GM18873 (cell line): Measurements from ENCODE around the gene GUCA2B.

Experiments used
- ATAC-seq: cut with Tn5 transposase; IDR thresholded peaks from one replicate; pipeline ENCODE4 v1.9.1; 2021; ENCODE audit warnings: mild to moderate bottlenecking, moderate library complexity, moderate number of reproducible peaks; ENCODE audit not compliant: unreplicated experiment, low FRiP score

GUCA2B gene

DNA sequence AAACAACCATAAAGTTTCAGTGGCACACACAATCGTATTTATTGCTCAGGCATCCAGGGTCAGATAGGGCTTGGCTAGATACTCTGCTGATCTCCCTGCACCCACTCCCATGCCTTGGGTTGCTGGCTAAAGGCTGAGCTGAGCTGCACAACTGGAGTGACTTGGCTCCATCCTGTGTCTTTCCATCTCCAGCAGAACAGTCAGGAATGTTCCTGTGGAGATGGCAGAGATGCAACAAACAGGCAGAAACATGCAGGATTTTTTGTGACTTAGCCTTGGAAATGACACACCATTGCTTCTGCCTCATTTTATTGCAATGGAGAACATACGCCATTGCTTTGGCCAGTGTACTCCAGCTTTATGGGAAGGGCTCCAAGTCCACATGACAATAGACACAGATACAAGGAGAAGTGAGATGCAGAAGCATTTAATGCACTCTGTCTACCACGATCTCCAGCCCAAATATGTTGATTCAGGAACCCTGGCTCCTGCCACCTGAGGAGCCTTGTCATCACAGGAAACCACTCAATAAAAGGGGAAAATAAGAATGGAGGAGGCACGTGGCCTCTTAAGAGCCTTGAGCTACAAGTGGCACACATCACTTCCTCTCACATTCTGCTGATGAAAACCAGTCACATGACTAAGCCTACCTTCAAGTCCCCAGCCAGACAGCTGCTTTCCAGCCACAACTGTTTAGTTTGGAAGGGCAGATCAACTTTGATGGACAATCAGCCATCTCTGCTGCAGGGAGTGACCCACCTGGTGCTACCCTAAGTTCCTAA lies 10.1 kb upstream of the GUCA2B start:
- no peak for ATAC-seq

DNA sequence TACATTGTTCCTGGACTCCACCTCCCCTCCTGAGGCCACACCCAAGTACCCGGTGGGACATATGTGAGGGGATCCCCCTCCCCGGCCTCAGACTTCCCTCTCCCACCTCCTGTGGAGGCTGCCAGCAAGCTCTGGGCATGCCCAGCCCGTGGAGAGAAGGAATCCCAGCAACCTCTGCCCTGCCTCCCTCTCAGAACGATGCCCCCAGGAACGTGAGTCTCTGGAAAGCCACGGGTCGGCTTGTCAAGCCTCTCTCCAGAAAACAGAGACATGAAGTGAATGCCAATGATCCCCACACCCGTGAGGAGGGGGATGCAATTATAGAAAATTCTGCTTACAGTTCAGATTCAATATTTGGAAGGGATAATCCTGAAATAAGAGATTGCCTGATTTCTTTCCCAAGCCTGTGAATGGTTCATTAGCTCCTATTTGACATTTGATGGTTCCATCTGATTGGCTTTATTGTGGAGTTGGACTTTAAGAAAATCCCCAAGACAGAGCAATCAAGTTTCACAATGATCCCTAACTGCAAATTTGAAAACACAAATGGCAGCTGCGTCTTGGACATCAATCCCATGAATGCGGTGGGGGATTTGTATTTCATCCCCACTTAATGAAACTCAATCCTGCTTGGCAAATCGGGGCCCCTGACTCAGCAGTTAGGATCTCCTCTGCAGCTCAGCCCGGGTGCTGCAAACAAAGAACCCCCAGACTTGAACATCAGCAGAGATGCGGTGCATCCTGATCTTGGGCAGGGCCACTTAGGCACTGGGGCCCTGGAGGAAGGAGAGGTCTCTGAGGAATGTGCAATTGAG lies 9.1 kb upstream of the GUCA2B start:
- no peak for ATAC-seq

DNA sequence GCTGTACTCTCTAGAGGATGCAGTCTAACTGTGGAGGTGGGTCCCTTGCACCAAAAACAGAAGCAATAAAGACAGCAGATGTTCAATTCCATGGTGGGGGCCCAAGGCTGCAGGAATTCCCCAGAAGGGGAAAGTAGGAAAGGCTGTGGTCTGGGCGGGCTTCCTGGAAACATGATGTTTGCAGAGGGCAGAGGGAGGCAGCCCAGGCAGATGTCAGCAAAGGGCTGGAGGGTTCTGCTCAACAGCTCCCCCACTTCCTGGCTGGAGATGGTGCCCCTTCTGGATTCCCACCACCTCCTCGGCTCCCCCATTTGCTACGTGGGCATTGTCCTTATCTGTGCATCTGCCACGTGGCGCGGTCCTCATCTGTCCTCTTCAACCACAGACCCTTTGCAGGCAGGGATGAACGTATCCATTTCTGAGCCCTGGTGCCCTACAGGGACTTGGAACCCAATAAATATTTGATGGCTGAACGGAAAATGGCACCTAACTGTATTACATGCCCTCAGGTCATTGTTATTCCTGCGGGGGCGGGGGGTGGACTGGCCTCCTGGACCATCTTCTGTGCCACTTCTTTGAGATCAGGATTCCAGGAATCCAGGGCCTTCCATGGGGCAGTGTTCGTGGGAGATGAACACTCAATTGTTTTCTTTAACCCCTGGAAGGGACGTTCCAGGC lies 8.4 kb upstream of the GUCA2B start:
- ATAC-seq, result no peak

DNA sequence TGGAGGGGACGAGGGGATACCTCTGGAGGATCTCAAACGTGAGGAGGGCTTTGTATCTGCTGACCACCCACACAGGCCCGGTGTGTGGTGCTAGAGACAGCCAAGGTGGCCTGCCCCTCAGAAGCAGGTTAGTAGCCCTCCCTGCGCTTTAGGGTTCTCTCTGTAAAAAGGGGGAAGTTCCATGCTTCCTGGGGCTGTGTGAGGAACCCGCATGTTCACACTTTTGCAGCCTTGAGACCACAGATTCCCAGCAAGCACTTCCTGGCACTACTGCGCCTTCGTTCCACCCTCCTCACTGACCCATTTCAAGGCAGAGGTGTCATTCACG lies 7.9 kb upstream of the GUCA2B start:
- no peak for ATAC-seq

DNA sequence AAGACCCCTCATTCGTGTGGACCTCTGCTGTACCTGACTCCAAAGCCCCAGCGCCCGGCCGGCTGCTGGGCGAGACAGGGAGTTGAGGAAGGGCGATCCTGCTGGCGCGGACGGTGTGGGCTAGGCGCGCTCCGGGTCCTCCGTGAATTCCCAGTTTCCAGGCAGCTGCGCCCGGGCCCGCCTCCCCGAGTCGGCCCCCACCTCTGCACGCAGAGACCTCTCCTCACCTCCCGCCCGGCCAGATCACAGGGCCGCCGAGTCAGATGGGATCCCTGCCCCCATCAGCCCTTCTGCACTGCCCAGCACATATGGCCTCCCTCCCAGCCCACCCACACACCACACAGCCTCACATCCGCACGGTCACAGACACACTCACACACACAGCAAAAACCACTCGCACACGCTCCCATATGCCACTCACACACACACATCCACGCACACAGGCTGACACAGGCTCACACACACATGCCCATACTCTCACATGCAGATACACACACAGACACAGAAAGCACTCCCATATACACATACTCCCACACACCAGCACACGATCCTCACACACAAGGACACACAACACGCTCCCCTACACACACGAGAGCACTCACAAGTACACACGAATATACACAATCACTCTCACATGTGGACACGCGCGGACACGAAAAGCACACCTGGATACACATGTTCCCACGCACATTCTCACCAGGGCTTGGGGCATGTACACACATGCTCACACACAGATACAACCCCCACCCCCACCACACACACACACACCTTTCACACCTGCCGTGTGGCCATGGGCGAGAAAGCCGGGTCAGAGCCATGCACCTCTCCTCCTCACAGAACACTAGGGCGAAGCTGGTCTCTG lies 7.2 kb upstream of the GUCA2B start:
- no peak for ATAC-seq

DNA sequence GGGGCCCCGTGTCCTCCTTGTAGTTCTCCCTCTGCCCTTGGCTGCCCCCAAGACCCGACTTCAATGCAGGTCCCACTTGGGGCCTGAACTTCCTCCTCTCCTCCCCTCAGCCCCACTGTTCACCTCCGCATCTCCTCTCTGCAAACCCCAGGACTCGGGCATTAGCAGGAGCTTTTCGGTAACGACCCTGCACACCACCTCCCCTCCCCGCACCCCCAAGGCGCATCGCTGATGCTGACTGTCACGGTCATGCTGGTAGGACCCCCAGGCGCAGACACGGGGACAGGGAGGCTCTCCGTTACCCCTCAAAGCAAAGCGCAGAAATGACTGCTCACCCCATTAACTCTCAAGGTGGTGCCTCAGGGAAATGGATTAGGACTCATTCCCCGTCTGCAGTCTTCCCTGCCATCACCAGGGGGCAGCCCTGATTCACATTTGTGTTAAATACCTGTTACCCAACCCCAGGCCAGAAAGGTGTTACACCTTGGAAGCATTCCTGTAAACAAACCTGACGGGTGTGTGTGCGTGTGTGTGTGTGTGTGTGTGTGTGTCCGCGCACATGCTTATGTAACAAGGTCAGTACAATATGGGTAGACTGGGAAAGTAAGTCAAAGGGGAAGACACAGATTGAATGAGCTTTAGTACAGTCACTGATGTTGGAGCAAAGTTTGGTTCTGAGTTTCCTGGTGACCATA lies 6.4 kb upstream of the GUCA2B start:
- no peak for ATAC-seq

DNA sequence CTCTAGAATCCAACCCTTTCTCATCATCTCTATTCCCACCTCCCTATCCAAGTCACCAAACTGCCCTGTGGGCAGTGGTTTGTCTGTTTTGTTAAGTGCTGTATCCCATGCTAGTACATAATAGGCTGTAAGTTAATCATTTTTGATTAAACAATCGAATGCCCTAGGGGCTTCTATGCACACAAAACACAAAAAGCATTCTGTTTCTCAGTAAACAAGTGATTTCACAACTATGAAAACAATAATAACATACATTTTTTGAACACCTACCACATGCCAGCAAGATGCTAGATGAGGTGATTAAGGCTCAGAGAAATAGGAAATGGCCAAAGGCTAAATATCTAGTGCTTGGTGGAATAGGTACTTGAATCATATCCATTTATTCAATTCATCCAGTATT lies 5.0 kb upstream of the GUCA2B start:
- no peak for ATAC-seq

DNA sequence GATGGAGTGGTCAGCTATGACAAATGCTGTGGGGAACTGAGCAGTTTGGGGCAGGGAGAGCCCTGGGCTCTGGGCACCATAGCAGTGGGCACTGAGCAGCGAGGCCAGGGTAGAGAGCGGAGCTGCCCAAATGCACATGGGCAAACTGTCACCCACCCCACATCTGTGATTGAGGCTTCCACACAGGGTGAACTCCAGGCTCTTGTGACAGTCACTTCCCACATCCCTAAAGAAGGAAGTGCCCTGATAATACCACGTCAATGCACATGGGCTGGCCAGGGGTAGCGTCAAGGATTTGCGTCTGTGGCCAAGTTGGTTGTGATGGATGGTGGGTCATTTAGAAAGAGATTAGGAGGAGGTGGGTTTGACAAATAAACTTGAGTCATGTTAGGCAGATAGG lies 2.6 kb upstream of the GUCA2B start:
- ATAC-seq, result no peak

DNA sequence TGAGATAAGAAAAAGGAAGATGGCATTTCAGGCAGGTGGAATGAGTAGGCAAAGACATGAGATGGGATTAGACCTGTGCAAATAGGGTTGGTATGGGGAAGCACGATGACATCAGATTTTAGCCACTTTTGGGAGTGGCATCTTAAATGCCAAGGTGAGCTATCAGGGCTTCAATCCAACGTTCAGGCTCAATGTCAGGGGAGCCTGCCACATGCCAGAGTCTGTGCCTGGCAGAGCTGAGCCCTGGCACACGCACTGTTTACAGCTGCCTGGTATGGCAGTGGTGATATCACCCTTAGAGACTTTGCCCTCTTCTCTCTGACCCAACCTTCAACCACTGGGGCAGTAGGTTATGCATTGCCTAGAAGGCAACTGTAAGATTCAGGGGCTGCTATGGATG lies 1.1 kb upstream of the GUCA2B start:
- ATAC-seq, result no peak

DNA sequence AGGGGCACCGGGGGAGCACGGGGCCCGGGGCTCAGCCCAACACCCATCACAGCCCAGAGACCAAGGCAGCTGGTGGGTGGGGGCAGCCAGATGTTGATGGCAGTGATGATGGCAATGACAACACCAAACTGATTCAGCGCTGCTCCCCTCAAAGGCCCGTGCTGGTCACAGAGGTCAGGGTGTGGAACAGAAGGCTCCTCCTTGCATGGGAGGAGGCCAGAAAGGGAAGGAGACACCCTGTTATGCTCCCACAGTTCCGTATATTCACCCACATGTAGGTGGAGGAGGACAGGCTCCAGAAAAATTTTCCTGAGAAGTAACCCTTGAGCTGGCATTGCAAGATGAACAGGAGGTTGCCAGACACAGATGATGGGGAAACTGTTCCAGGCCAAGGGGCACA lies 414 bp downstream of the GUCA2B start:
- ATAC-seq, result no peak

DNA sequence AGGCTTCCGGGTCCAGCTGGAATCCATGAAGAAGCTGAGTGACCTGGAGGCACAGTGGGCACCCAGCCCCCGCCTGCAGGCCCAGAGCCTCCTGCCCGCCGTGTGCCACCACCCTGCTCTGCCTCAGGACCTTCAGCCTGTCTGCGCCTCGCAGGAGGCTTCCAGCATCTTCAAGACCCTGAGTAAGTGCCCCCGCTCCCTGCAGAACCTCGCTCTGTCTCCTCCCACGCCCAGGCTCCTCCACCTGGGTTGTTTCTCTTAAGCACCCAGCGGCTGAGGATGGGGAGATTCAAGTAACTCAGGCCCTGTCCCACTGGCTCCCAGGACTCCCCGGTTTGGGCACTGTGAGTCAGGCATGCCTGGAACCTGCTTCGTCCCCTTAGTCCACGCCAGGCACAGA lies 1.5 kb downstream of the GUCA2B start:
- no peak for ATAC-seq

DNA sequence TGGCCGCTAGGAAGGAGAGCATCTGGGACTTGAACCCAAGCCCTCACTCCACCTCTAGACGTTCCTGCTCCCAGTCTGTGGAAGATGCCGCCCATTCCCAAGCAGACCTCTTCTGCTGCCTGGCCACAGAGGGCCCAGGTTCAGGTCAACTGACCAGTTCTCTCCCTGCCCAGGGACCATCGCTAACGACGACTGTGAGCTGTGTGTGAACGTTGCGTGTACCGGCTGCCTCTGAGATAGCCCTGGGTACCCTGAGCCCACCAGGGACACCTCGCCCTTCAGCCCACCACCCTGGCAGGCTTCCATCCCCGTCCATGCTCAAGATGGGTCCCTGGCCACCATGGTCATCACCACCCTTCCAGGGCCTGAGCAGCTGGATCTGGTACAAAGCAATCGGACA lies 2.2 kb downstream of the GUCA2B start:
- no peak for ATAC-seq

DNA sequence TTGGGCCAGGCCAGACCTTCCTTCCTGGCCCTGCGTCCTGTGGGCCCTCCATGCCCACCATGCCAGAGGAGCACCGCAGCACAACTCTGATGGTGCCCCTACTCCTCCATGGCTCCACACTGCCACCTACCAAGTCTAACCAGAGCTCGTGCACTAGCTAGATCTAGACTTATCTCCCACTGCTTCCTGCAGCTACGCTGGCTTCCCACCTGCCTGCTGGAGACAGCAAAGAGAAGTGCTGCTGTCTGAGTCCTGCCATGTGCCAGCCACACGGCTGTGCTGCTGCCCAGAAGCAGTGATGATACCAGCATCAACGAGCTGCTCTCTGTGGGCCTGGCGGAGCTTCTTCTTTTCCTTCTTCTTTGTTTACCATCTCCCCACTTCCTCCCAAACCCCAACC lies 4.5 kb downstream of the GUCA2B start:
- ATAC-seq, result no peak

DNA sequence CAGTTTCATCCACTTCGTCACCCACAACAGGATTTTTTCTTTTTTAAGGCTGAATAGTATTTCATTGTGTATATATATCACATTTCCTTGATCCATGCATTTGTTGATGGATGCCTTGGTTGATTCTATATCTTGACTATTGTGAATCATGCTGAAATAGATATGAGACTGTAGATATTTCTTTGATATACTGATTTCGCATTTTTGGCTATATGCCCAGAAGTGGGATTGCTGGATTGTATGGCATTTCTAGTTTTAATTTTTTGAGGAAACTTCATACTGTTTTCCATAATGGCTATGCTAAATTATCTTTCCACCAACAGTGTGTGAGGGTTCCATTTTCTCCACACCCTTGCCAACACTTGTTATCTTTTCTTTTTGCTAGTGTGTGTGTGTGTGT lies 5.0 kb downstream of the GUCA2B start:
- ATAC-seq, result no peak

DNA sequence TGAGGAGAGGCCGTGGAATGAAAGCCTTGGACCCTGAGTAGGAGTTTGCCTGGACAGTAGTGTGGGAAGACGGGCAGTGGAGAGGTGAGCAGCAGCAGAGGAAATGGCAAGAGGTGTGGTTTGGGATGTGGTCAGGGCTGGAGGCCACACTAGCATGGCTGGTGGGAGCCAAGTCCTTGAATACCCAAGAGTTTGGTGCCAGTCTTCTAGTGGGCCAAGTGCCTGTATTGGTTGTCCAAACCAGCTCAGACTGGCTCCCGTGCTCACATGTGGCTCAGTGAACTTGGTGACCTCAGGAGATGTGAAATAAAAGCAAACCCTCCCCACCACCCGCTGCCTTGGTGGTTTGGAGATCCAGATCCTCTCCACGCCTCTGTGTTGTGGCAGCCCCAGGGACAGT lies 9.0 kb downstream of the GUCA2B start:
- no peak for ATAC-seq

DNA sequence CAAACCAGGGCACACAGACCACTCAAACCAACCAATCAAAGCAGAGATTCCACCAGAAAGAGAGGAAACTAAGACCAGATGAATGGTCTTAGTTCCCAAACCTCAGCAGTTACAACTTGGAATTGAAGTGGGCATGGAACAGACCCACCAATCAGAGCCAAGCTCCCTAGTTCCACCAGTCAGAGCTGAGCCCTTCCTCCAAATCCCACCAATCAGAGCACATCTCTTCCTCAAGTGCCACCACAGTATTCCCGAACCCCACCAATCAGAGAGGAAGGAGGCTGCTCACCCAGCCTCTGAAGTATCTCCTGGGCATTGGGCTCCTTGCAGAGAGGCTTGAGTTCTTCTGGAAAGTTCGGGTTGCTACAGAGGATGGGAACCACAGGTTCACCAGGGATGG lies 9.9 kb downstream of the GUCA2B start:
- no peak for ATAC-seq

DNA sequence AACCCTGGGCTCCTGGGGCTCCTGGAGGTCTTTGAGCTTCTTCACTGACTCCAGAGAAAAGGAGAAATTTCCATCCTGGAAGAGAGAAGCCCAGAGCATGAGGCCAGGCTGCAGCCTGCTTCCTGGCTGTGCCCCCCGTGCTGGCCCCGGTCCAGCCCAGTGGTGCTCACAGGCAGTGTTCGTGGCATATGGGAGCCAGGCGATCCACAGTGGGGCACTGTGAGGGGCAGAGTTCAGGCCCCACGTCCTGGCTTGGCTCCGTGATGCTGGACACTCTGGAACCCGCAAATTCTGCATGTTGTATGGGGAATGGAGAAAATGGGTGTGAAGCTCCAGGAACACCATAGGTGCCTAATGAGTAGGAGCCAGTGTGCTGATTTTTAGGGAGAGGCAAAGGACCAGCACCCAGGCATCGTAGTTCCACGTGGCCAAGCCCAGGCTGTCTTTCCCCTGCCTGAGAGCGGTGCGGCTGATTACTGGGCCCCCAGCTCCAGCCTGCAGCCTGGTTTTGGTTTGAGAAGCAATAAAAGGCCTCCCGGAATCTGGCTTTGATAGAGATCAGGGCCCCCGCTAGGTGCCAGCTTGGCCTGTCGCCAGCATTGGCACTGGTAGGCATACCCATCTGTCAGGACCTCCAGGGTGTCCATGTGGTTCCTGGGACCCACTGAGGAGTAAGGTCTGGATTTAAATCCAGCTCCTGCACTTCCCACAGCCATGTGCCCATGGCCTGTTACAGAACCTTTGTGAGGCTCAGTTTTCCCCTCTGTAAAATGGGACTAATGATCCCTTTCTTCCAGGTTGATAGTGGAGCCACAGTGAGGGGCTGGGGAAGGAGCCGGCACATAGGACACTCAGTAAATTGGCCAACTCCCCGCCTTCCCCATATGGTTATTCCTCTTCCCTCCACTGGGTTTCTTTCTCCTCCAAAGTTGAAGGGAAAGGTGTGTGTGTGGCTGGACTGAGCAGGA lies 10.6 kb downstream of the GUCA2B start:
- no peak for ATAC-seq

DNA sequence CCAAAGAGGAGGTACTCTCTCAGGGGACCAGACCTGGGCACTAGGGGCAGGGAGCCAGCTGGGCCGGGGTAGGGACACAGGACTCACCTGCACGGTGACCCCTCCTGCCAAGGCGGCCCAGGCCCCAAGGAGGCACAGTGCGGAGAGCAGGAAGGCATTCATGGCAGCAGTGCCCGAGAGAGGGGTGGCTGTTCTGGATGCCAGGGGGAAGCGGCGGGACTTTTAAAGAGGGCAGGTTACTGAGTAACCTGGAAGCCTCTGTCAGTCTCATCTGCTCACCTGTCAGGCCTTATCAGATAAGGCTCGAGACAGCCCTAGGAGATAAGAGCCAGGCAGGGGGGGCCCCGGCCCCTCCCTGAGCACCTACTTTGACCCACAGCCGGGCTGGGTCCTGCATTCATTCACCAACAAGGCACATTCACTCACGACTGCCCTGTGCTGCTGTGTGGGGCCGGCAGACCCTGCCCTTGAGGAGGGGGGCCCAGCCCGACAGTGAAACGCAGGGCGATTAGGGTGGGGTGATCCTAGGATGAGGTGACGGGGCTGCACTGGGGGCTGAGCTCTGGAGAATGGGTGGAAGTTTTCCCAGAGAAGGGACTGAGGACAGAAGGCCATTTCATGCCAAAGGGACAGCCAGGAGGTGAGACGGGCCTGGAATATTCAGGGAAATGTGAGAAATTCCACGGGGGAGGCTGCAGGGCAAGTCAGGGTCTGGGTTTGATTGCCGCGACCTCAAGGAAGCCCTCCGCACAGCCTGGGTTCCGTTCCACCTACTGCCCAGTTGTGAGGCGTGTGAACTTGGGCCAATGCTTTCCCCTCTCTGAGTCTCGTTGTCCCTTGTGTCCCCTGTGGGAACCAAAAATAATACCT lies 11.6 kb downstream of the GUCA2B start, which contains the start of gene GUCA2A:
TSS of gene GUCA2A (minus strand) at position 195 of the 870 bp plus-strand sequence. CDS start at position 162, 33 bp downstream.
- ATAC-seq, result no peak
